Measurements from ENCODE around the gene RHO. TPM values are rescaled to one million over a fixed set of nuclear protein-coding genes. Genes with fewer than 3 reads are reported as not detected.
A peak's percentile ranks its signal among the peaks of the same experiment; 100 is the strongest.

RHO gene
- total RNA-seq, 3 donors from 2014 or later (not counting 1 experiment from before 2014, with no cell fraction given): not detected

DNA sequence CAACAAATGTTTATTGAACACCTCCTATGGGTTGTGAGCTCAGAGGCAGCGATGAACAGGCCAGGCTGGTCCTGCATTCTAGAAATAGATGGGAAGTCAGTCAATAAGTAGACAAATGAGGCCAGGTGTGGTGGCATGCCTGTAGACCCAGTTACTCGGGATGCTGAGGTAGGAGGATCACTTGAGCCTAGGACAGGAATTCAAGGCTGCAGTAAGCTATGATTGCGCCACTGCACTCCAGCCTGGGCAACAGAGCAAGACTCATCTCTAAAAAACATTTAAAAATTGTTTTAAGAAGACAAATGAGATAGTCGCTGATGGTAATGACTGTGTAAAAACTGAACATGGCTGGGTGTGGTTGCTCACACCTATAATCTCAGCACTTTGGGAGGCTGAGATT, 4.4 kb upstream of the RHO start:
- H3K27ac Mint-ChIP-seq: no peak overlapping the region
- no peak for ATAC-seq
- H3K4me3 Mint-ChIP-seq: no peak overlapping the region
- 95% methylated on average over 4 of the region's 4 CpGs for WGBS (ENCODE audit: insufficient coverage)
- H3K4me3 ChIP-seq (ENCODE audit: low read length): no peak overlapping the region
- H3K9me3 Mint-ChIP-seq: no peaks in the 10 kb centered on the region
- H3K27ac ChIP-seq (ENCODE audit: low read length): no peak overlapping the region
- H3K36me3 Mint-ChIP-seq: no peaks in the 10 kb centered on the region
- H3K27me3 Mint-ChIP-seq (ENCODE audit: low read depth in 2 of 2): no peaks in the 10 kb centered on the region
- H3K36me3 ChIP-seq (ENCODE audit: control insufficient read depth, insufficient read depth, low read length): no peaks in the 10 kb centered on the region
- TF ChIP-seq, protein P1, sequence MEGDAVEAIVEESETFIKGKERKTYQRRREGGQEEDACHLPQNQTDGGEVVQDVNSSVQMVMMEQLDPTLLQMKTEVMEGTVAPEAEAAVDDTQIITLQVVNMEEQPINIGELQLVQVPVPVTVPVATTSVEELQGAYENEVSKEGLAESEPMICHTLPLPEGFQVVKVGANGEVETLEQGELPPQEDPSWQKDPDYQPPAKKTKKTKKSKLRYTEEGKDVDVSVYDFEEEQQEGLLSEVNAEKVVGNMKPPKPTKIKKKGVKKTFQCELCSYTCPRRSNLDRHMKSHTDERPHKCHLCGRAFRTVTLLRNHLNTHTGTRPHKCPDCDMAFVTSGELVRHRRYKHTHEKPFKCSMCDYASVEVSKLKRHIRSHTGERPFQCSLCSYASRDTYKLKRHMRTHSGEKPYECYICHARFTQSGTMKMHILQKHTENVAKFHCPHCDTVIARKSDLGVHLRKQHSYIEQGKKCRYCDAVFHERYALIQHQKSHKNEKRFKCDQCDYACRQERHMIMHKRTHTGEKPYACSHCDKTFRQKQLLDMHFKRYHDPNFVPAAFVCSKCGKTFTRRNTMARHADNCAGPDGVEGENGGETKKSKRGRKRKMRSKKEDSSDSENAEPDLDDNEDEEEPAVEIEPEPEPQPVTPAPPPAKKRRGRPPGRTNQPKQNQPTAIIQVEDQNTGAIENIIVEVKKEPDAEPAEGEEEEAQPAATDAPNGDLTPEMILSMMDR (IDR thresholded peaks at IDR 0.05): no peak
- no peaks in the 10 kb centered on the region for H3K27me3 ChIP-seq (ENCODE audit: control insufficient read depth, insufficient read depth, low read length)
- peaks cover 0 to 4% of the 10 kb centered on the region in 2 donors for H3K4me1 Mint-ChIP-seq
- DNase-seq: no peak
- peaks cover 12% of the 10 kb centered on the region for H3K4me1 ChIP-seq (ENCODE audit: control insufficient read depth, insufficient read depth, low read length)
- intact Hi-C loops (cut with micrococcal nuclease): no loop called here
- H3K9me3 ChIP-seq (ENCODE audit: control insufficient read depth, insufficient read depth, low read length): no peaks in the 10 kb centered on the region

DNA sequence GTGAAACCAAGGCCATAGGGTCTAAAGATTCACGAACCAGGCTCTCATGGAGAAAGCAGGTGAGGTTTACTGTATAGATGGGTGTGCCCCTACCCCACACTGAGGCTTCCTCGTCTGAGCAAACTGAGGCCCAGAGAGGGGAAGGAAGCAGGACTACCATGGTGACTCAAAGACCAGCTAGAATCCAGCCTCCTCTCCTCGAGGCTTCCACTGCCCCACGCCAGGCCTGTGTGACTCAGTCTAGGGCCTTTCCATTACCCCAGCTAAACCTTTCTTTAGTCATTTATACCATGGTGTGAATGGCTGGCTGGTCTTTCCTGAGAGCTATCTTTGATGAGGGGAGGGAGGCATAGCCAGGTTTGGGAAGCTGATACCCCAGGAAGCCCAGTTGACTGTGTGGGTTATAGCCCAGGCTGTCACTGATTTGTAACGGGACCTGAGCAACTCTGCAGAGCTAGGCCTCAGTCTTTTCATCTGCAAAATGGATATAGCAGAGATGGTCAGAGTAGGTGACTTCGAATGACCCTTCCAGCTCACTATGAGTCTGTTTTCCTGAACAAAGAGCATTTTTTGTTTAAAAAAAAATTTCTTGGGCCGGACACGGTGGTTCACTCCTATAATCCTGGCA, 3.0 kb upstream of the RHO start:
- H3K27ac ChIP-seq (ENCODE audit: low read length): no peak overlapping the region
- TF ChIP-seq, protein P1 (IDR thresholded peaks at IDR 0.05): no peak
- H3K9me3 Mint-ChIP-seq: no peaks in the 10 kb centered on the region
- peaks cover 0 to 4% of the 10 kb centered on the region in 2 donors for H3K4me1 Mint-ChIP-seq
- no peaks in the 10 kb centered on the region for H3K9me3 ChIP-seq (ENCODE audit: control insufficient read depth, insufficient read depth, low read length)
- no peaks in the 10 kb centered on the region for H3K36me3 ChIP-seq (ENCODE audit: control insufficient read depth, insufficient read depth, low read length)
- peaks cover 12% of the 10 kb centered on the region for H3K4me1 ChIP-seq (ENCODE audit: control insufficient read depth, insufficient read depth, low read length)
- 82% methylated on average over 6 of the region's 8 CpGs for WGBS (ENCODE audit: insufficient coverage)
- H3K27me3 ChIP-seq (ENCODE audit: control insufficient read depth, insufficient read depth, low read length): no peaks in the 10 kb centered on the region
- intact Hi-C loops (cut with micrococcal nuclease): no loop called here
- H3K27ac Mint-ChIP-seq: no peak overlapping the region
- H3K4me3 Mint-ChIP-seq: no peak overlapping the region
- DNase-seq (no peak), ATAC-seq (peak in 2 of 3 donors; percentile 34 to 38)
- H3K36me3 Mint-ChIP-seq: no peaks in the 10 kb centered on the region
- H3K4me3 ChIP-seq (ENCODE audit: low read length): no peak overlapping the region
- H3K27me3 Mint-ChIP-seq (ENCODE audit: low read depth in 2 of 2): no peaks in the 10 kb centered on the region

DNA sequence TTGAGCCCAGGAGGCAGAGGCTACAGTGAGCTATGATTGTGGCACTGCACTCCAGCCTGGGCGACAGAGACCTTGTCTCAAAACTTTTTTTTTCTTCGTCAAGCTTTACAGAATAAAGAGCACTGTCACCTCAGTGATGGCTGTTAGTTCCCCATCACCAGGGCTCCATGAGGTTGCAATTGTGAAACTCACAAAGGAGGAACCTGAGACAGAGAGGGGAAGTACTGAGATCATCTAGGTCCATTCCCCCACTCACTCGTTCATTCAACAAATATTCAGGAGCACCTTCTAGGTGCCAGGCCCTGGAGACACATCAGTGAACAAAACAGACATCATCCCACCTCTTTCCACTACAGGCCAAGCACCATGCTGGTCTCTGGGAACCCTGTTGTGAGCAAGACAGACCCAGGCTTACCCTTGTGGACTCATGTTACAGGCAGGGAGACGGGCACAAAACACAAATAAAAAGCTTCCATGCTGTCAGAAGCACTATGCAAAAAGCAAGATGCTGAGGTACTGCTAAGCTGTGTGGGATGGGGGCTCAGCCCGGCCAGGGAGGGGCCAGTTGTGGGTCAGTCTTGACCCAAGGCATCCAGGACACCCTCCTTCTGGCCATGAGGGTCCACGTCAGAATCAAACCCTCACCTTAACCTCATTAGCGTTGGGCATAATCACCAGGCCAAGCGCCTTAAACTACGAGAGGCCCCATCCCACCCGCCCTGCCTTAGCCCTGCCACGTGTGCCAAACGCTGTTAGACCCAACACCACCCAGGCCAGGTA, 2.1 kb upstream of the RHO start:
- peaks cover 12% of the 10 kb centered on the region for H3K4me1 ChIP-seq (ENCODE audit: control insufficient read depth, insufficient read depth, low read length)
- H3K9me3 ChIP-seq (ENCODE audit: control insufficient read depth, insufficient read depth, low read length): no peaks in the 10 kb centered on the region
- TF ChIP-seq, protein P1 (IDR thresholded peaks at IDR 0.05): no peak
- H3K27ac Mint-ChIP-seq: no peak overlapping the region
- H3K9me3 Mint-ChIP-seq: no peaks in the 10 kb centered on the region
- H3K4me1 Mint-ChIP-seq: peaks cover 0 to 4% of the 10 kb centered on the region in 2 donors
- intact Hi-C loops (cut with micrococcal nuclease): no loop called here
- 72% methylated on average over 12 of the region's 12 CpGs for WGBS (ENCODE audit: insufficient coverage)
- H3K27me3 ChIP-seq (ENCODE audit: control insufficient read depth, insufficient read depth, low read length): no peaks in the 10 kb centered on the region
- no peak overlapping the region for H3K4me3 Mint-ChIP-seq
- ATAC-seq: peak in 2 of 3 donors; percentile 33 to 68
- no peaks in the 10 kb centered on the region for H3K36me3 Mint-ChIP-seq
- no peak for DNase-seq
- H3K27me3 Mint-ChIP-seq (ENCODE audit: low read depth in 2 of 2): no peaks in the 10 kb centered on the region
- H3K36me3 ChIP-seq (ENCODE audit: control insufficient read depth, insufficient read depth, low read length): no peaks in the 10 kb centered on the region
- H3K4me3 ChIP-seq (ENCODE audit: low read length): no peak overlapping the region
- no peak overlapping the region for H3K27ac ChIP-seq (ENCODE audit: low read length)

All from natural killer cell (primary cell).